NCI-H69 (cell line): Measurements from ENCODE around the gene C9orf153.
"Not testable (repeated sequence)": the region's sequence is repeated elsewhere in the genome, so short reads cannot be mapped to it uniquely, and the experiment has no call there.

Experiments
- DNase-seq: peaks from one replicate; lab custom pipeline; 2025; lab: John Stamatoyannopoulos, UW

Gene C9orf153

GRCh38 chr9:86263876-86264275 lies 4.4 kb upstream of the C9orf153 start:
- DNase-seq, result no peak

- DNase-seq, result no peak
Measured at GRCh38 chr9:86262492-86262891, 3.0 kb upstream of the C9orf153 start.

- peak; percentile 61 for DNase-seq
Measured at GRCh38 chr9:86257391-86257790, 2.1 kb downstream of the C9orf153 start.

GRCh38 chr9:86256653-86257052 lies 2.8 kb downstream of the C9orf153 start:
- no peak for DNase-seq

GRCh38 chr9:86253577-86253976 lies 5.9 kb downstream of the C9orf153 start:
- no peak for DNase-seq

- DNase-seq, result no peak
Measured at GRCh38 chr9:86252870-86253269, 6.6 kb downstream of the C9orf153 start.

- no peak for DNase-seq
Measured at GRCh38 chr9:86250123-86250522, 9.3 kb downstream of the C9orf153 start.

GRCh38 chr9:86248746-86249145 lies 10.7 kb downstream of the C9orf153 start:
- no peak for DNase-seq

GRCh38 chr9:86246752-86247161 lies 12.7 kb downstream of the C9orf153 start:
- DNase-seq, result peak; percentile 75

GRCh38 chr9:86242071-86242470 lies 17.4 kb downstream of the C9orf153 start:
- no peak for DNase-seq

- DNase-seq, result no peak
Measured at GRCh38 chr9:86241216-86241615, 18.2 kb downstream of the C9orf153 start.

- DNase-seq, result no peak
Measured at GRCh38 chr9:86238861-86239770, 20.3 kb downstream of the C9orf153 start.

- no peak for DNase-seq
Measured at GRCh38 chr9:86230858-86231257, 28.6 kb downstream of the C9orf153 start.

- DNase-seq, result no peak
Measured at GRCh38 chr9:86222667-86223066, 36.8 kb downstream of the C9orf153 start.

GRCh38 chr9:86219606-86220005 lies 39.9 kb downstream of the C9orf153 start:
- DNase-seq, result no peak

- peak; percentile 31 for DNase-seq
Measured at GRCh38 chr9:86217076-86217755, 42.2 kb downstream of the C9orf153 start.

GRCh38 chr9:86207193-86207592 lies 52.3 kb downstream of the C9orf153 start:
- DNase-seq, result no peak

- peak; percentile 65 for DNase-seq
Measured at GRCh38 chr9:86202338-86202882, 57.0 kb downstream of the C9orf153 start.

GRCh38 chr9:86201474-86202337 lies 57.8 kb downstream of the C9orf153 start:
- no peak for DNase-seq

- peak; percentile 9 for DNase-seq
Measured at GRCh38 chr9:86200599-86201162, 58.8 kb downstream of the C9orf153 start.

- no peak for DNase-seq
Measured at GRCh38 chr9:86193088-86193487, 66.4 kb downstream of the C9orf153 start.

- not testable (repeated sequence) for DNase-seq
Measured at GRCh38 chr9:86190700-86191099, 68.8 kb downstream of the C9orf153 start.
